GM19035 (cell line): Measurements from ENCODE around the gene DCLRE1C.
"Not testable (repeated sequence)": the region's sequence is repeated elsewhere in the genome, so short reads cannot be mapped to it uniquely, and the experiment has no call there.

Experiments
- ATAC-seq: cut with Tn5 transposase; IDR thresholded peaks from one replicate; pipeline ENCODE4 v1.9.1; 2021; ENCODE audit not compliant: unreplicated experiment

DCLRE1C gene

GRCh38 chr10:14947268-14947667 lies 6.6 kb downstream of the DCLRE1C start:
- ATAC-seq = no peak

- no peak for ATAC-seq
These were observed 8.8 kb downstream of the DCLRE1C start for GRCh38 chr10:14945108-14945507.

GRCh38 chr10:14942950-14943338 lies 11.0 kb downstream of the DCLRE1C start:
- ATAC-seq = not testable (repeated sequence)

- peak; percentile 90 for ATAC-seq
These were observed 11.5 kb downstream of the DCLRE1C start for GRCh38 chr10:14942147-14942949.

GRCh38 chr10:14938971-14939370 lies 14.9 kb downstream of the DCLRE1C start:
- ATAC-seq = not testable (repeated sequence)

- no peak for ATAC-seq
These were observed 17.3 kb downstream of the DCLRE1C start for GRCh38 chr10:14936584-14936983.

- ATAC-seq = no peak
These were observed 23.3 kb downstream of the DCLRE1C start for GRCh38 chr10:14930610-14931009.

GRCh38 chr10:14926722-14927416 lies 27.0 kb downstream of the DCLRE1C start:
- peak; percentile 98 for ATAC-seq

- no peak for ATAC-seq
These were observed 27.8 kb downstream of the DCLRE1C start for GRCh38 chr10:14926061-14926470.

GRCh38 chr10:14925268-14925667 lies 28.6 kb downstream of the DCLRE1C start:
- ATAC-seq = no peak

- ATAC-seq = no peak
These were observed 29.9 kb downstream of the DCLRE1C start for GRCh38 chr10:14924013-14924412.

GRCh38 chr10:14918964-14919363 lies 34.9 kb downstream of the DCLRE1C start:
- ATAC-seq = no peak

GRCh38 chr10:14917827-14918226 lies 36.1 kb downstream of the DCLRE1C start:
- no peak for ATAC-seq

- no peak for ATAC-seq
These were observed 37.3 kb downstream of the DCLRE1C start for GRCh38 chr10:14916600-14916999.

GRCh38 chr10:14911801-14912200 lies 42.1 kb downstream of the DCLRE1C start:
- no peak for ATAC-seq

- no peak for ATAC-seq
These were observed 42.9 kb downstream of the DCLRE1C start for GRCh38 chr10:14910953-14911352.

- ATAC-seq = no peak
These were observed 44.8 kb downstream of the DCLRE1C start for GRCh38 chr10:14909101-14909500.

- not testable (repeated sequence) for ATAC-seq
These were observed 46.3 kb downstream of the DCLRE1C start for GRCh38 chr10:14907591-14907990.

GRCh38 chr10:14906765-14907164 lies 47.1 kb downstream of the DCLRE1C start:
- no peak for ATAC-seq

GRCh38 chr10:14905890-14906289 lies 48.0 kb downstream of the DCLRE1C start:
- ATAC-seq = no peak

- ATAC-seq = no peak
These were observed 49.0 kb downstream of the DCLRE1C start for GRCh38 chr10:14904864-14905263.

- peak; percentile 70 for ATAC-seq
These were observed 49.6 kb downstream of the DCLRE1C start for GRCh38 chr10:14904316-14904732.
